ENCODE measurements around the gene BCL2L14.

The BCL2L14 gene

DNA sequence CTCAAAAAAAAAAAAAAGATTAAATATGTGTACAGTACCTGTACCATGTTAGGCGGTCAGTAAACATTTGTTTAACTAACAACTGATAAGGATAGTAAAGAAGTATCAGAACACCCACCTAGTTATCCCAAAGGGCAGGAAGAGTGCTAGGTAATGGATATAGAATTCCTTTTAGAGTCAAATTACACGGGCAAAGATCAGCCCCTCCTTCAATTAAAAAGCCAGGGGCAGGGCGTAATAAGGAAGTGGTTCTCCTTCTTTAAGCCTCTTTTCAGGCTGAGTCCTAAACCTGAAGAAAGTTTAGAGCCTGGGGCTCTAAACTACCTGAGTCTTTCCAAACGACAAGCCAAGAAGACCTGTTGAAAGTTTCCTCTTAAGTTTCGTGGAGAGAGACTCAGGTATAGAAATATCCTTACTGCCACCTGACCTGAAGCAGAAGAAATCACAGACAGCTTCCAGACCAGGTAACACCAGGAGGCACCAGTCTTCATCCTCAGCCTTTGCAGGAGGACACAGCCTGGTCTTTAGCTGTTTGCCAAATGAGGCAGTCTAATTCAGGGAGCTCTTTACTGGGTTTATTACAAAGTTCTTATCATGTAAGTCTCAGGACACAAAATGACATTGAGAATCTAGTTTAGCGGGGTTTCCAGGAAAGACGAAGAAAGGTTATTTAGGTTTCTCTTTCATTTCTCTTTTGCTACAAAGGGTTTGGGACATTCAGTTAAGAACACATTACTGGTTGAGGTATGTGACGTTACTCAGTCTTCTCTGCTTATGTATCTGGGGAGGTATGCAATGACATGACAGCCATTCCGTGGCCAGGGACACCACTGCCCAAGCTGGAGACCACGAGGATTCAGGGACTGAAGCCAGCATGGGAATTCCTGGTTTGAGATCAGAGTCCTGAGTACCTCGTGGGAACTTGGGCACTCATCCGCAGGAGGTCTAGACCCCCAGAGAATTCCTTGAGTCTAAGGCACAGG lies at the start of gene BCL2L14:
BCL2L14 (plus strand) TSS at position 266 of the 983 bp plus-strand sequence. CDS start 8,367 bp downstream, outside the sequence.
- DNase-seq: no peak

- DNase-seq: no peak
Measured at GRCh38 chr12:12022306-12022936, 48.3 kb upstream of the BCL2L14 start.

- DNase-seq: no peak
Measured at GRCh38 chr12:12023456-12023855, 47.3 kb upstream of the BCL2L14 start.

- DNase-seq: no peak
Measured at GRCh38 chr12:12024911-12025682, 45.6 kb upstream of the BCL2L14 start.

DNA sequence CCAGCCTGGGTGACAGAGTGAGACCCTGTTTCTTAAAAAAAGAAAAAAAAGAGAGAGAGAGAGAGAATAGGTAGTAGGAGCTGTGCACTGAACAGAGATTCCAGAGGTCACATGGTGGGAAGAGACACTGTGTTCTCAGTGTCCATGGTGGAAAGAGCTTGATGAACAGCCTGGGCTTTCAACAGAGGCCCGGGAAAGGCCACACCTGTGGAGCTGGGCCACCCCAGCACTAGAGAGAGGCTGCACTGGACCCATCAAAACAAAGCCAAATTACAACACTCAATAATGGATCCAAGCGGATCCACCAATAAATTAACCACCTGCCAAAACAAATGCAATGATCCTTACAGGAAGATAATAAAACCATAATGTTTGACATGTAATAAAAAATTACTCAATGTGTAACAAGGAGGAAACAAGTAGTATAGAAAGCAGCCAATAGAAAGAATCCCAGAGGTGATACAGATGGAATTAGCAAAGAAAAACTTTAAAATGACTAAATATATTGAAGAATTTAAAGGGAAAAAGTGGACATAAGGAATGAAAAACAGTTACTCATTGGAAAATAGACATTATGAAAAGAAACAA lies 44.8 kb upstream of the BCL2L14 start:
- no peak for DNase-seq

GRCh38 chr12:12028668-12029402 lies 41.9 kb upstream of the BCL2L14 start:
- DNase-seq: no peak

DNA sequence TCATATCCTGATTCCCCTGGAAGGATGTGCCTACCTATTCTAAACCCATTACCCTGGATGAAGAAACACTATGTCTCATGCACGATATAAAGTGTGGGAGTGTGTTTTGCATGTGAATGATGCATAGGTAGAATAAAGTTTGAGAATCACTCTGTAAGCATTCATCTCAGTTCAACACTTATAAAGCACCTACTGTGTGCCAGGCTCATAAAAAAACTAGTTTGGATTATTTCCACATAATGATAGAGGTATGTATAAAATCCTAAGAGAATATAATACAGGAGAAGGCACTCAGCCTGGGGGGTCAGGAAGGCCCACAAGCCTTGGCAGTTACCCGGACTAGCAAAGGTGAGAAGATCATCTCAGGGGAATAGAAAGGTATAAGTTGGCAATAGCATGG lies 41.1 kb upstream of the BCL2L14 start:
- DNase-seq: no peak

DNA sequence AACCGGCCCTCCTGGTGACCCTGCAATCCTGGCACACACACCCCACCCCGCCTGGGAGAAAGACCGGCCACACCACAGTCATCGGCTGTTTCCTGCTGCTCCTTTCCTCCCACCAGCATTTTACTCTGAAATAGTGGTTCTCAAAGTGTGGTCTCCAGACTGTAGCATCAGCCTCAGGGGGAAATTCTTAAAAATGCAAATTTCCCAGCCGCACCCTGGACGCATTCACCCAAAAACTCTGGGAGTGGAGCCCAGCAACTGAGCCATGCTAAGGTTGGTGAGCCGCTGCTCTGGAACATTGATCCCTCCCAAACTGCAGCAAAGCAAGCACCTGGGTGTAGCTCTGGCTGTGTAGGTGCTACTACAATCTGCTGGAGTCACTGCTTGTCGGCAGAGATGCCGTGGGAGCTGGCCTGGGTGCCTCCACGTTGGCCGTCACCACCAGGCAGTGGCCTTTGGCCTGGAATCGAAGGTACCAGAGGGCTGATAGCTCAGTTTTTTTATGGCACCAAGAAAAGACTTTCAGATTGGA lies 38.4 kb upstream of the BCL2L14 start:
- DNase-seq: no peak

- peak; percentile 57 for DNase-seq
Measured at GRCh38 chr12:12032851-12033797, 37.6 kb upstream of the BCL2L14 start.

- no peak for DNase-seq
Measured at GRCh38 chr12:12033824-12034223, 36.9 kb upstream of the BCL2L14 start.

GRCh38 chr12:12034344-12034743 lies 36.4 kb upstream of the BCL2L14 start:
- DNase-seq: no peak

DNA sequence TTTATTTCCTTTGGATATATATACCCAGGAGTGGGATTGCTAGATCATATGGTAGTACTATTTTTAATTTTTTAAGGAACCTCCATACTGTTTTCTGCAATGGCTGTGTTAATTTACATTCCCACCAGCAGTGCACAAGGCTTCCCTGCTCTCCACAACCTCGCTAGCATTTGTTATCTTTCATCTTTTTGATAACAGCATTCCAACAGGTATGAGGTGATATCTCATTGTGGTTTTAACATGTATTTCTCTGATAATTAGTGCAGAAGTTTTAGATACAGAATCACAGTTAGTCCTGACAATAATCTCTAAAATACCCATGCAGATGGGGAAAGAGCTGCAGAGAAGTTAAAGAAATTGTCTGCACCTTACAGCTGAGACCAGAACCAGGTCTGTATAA lies 35.5 kb upstream of the BCL2L14 start:
- DNase-seq: no peak

DNA sequence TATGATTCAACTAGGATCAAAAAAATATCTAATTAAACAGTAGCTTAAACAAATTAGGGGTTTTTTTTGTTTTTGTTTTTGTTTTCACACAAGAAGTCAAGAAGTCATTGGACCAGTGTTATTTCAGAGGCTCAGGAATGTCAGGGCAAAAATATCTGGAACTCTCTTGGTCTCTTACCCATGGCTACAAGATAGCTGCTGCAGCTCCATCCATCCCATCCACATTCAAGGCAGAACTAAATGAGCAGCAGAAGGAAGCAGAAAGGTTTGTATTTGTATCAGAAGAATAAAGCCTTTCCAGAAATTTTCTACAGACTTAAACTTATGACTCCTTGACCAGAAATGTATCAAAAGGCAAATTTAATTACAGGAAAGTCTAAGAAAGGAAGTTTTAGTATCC lies 33.8 kb upstream of the BCL2L14 start:
- DNase-seq: no peak

GRCh38 chr12:12039897-12040296 lies 30.8 kb upstream of the BCL2L14 start:
- DNase-seq: no peak

GRCh38 chr12:12046401-12046800 lies 24.3 kb upstream of the BCL2L14 start:
- no peak for DNase-seq

- DNase-seq: no peak
Measured at GRCh38 chr12:12047682-12048081, 23.1 kb upstream of the BCL2L14 start.

- no peak for DNase-seq
Measured at GRCh38 chr12:12048266-12048665, 22.5 kb upstream of the BCL2L14 start.

- DNase-seq: no peak
Measured at GRCh38 chr12:12048714-12049113, 22.0 kb upstream of the BCL2L14 start.

- DNase-seq: no peak
Measured at GRCh38 chr12:12051668-12052067, 19.1 kb upstream of the BCL2L14 start.

- no peak for DNase-seq
Measured at GRCh38 chr12:12054993-12055392, 15.7 kb upstream of the BCL2L14 start.

DNA sequence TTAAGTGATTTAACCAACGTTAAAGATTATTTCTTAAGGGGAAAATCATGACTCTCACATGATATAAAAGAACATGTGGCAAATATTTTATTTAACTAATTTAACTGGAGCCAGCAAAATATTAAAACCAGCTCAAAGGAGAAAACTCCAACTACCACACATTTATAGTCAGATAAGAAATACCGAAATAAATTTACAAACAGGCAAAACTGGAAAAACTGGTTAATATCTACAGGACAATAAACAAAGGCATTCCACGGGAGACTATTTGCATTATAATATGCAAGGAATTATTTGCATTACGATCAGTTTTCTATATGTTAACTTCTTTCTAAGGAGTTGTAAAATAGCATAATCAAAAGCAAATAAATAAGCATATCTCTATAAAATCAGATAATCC lies 13.8 kb upstream of the BCL2L14 start:
- DNase-seq: no peak
